ENCODE results near the gene TBC1D14. TPM values are rescaled to one million over a fixed set of nuclear protein-coding genes. Genes with fewer than 3 reads are reported as not detected.

The TBC1D14 gene
- total and polyA plus RNA-seq, 9 of the 15 experiments (the other 6 are each of a cell fraction or from before 2014, with no cell fraction given): 2.1 to 59.6 (median 44.8) TPM

DNA sequence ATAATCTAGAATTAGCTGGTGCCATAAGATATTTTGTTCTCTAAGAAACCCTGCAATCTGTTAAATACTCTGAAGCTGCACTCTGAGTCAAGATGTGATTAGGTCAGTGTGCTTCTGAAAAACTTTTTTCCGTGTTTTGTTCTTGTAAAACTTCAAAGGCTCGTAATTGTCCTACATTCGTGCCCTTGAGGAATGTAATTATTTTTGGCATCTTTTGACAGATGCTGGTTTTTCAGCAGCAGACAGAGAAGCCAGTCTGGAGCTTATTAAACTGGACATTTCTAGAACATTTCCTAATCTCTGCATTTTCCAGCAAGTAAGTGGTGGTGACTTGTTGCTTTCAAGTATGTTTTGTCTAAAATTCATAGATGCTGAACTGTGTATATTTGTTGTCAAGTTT lies 96.8 kb downstream of the TBC1D14 start (continued):
- TF ChIP-seq ZNF592 (IDR thresholded peaks at IDR 0.05): no peak
- TF ChIP-seq GABPB1 (CRISPR knock-in tag; IDR thresholded peaks at IDR 0.05): no peak

GRCh38 chr4:7007142-7007907 lies 97.7 kb downstream of the TBC1D14 start:
- peaks cover 93% of the 10 kb centered on the region for H3K36me3 ChIP-seq (ENCODE audit: control insufficient read depth, insufficient read depth, low read length)
- BruUV-seq (replicated peaks): no TSS peak
- ChIA-PET POLR2A (interaction anchor here (1.4 kb wide), 1 partner anchor 9 kb away, joined by 4 read pairs; no protein-coding TSS in a partner anchor), CTCF (ENCODE audit: low intra/inter-chr PET ratio) (no interaction called here)
- no peaks in the 10 kb centered on the region for H3K9me1 ChIP-seq (ENCODE audit: control insufficient read depth, insufficient read depth, low read length)
- no peak overlapping the region for H2AFZ ChIP-seq (ENCODE audit: low read depth, low read length)
- TF ChIP-seq SMARCA4 (IDR thresholded peaks at IDR 0.05) (no peak), TSC22D4 (tag; IDR thresholded peaks at IDR 0.05) (no peak), KDM1A (IDR thresholded peaks at IDR 0.05) (no peak), CTCF (IDR thresholded peaks at IDR 0.05 in 2 of 3, conservative IDR thresholded peaks at IDR 0.05 in 1 of 3; ENCODE audit: insufficient read depth in 2 of 3, low read depth in 1 of 3, low read length in 3 of 3) (peak in 1 of 3 experiments; percentile 10; a peak in 1 of 6 replicates)
- in situ Hi-C loops (cut with MboI) (no loop called here), intact Hi-C loops (cut with micrococcal nuclease) (no loop called here)
- 78% methylated on average over 12 of the region's 12 CpGs for WGBS (ENCODE audit: insufficient coverage, low coverage, missing lambda C conversion rate)
- no peak for FAIRE-seq
- no peaks in the 10 kb centered on the region for H3K9me3 ChIP-seq (replicated peaks; ENCODE audit: control insufficient read depth, insufficient read depth, low read depth, low read length)
- H3K27ac ChIP-seq (ENCODE audit: extremely low read depth, low read depth, low read length): no peak overlapping the region
- no peaks in the 10 kb centered on the region for H3K79me2 ChIP-seq (ENCODE audit: control insufficient read depth, insufficient read depth, low read length)
- DNase-seq (ENCODE audit: extremely low read depth in 1 of 4, low spot score in 3 of 4): no peak
- peak overlapping the region in 1 of 2 experiments; percentile 75; a peak in 2 of 4 replicates for H3K9ac ChIP-seq (ENCODE audit: insufficient read depth in 1 of 2, low read depth in 2 of 2, low read length in 2 of 2)
- H3K4me2 ChIP-seq (ENCODE audit: insufficient read depth, low read length): no peak overlapping the region
- 0 out of 2 replicates have a peak, but pooled peaks cover 6% of the 10 kb centered on the region for H4K20me1 ChIP-seq (replicated peaks; ENCODE audit: control insufficient read depth, insufficient read depth, low read length)
- no peak overlapping the region for H3K4me3 ChIP-seq
- ATAC-seq: peak; percentile 59
- H3K4me1 ChIP-seq (replicated peaks in 1 of 2; ENCODE audit: control insufficient read depth in 2 of 2, insufficient read depth in 2 of 2, low read length in 2 of 2): peaks cover 0 to 4% of the 10 kb centered on the region in 2 experiments; a peak in 1 of 5 replicates
- no peaks in the 10 kb centered on the region for H3K27me3 ChIP-seq (ENCODE audit: control insufficient read depth in 2 of 2, insufficient read depth in 2 of 2, low read length in 2 of 2)

All from K562 (cell line).